ENCODE measurements around the gene MYO5B. TPM values are rescaled to one million over a fixed set of nuclear protein-coding genes. Genes with fewer than 3 reads are reported as not detected.

Gene MYO5B
- total and polyA plus RNA-seq, 9 of the 15 experiments (the other 6 are each of a cell fraction or from before 2014, with no cell fraction given), result 0.07 to 0.42 (median 0.28) TPM

DNA sequence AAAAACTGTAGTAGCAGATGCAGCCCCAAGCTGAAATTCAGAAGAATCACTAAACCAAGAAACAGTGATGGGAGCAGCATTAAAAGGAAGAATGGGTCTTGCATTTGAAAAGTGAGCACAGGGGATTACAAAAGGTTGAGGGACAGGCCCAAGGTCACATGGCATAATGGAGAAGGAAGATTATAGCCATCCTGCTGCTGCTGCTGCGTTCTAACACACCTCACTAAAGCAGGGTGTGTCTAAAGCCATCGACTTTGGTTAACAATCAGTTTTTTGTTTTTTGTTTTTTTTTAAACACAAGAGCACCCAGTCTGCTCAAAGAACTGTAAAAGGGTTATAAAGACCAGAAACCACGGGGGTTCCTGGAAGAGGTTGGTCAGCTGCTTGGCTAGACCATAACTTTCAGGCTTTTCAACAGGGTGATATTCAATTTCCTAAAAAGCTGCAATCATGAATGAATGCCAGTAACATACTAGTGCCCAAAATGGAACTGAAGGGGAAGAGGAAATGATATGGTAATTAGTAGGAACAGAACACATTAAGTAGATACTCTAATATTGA is 102.6 kb downstream of the MYO5B start (continued):
- TF ChIP-seq, protein P1, sequence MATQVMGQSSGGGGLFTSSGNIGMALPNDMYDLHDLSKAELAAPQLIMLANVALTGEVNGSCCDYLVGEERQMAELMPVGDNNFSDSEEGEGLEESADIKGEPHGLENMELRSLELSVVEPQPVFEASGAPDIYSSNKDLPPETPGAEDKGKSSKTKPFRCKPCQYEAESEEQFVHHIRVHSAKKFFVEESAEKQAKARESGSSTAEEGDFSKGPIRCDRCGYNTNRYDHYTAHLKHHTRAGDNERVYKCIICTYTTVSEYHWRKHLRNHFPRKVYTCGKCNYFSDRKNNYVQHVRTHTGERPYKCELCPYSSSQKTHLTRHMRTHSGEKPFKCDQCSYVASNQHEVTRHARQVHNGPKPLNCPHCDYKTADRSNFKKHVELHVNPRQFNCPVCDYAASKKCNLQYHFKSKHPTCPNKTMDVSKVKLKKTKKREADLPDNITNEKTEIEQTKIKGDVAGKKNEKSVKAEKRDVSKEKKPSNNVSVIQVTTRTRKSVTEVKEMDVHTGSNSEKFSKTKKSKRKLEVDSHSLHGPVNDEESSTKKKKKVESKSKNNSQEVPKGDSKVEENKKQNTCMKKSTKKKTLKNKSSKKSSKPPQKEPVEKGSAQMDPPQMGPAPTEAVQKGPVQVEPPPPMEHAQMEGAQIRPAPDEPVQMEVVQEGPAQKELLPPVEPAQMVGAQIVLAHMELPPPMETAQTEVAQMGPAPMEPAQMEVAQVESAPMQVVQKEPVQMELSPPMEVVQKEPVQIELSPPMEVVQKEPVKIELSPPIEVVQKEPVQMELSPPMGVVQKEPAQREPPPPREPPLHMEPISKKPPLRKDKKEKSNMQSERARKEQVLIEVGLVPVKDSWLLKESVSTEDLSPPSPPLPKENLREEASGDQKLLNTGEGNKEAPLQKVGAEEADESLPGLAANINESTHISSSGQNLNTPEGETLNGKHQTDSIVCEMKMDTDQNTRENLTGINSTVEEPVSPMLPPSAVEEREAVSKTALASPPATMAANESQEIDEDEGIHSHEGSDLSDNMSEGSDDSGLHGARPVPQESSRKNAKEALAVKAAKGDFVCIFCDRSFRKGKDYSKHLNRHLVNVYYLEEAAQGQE (IDR thresholded peaks at IDR 0.05; ENCODE audit: borderline replicate concordance), result no peak
- TF ChIP-seq, protein P1 (CRISPR knock-in tag; IDR thresholded peaks at IDR 0.05; ENCODE audit: low read depth), result no peak
- no peak for TF ChIP-seq MTA1 (IDR thresholded peaks at IDR 0.05; ENCODE audit: borderline replicate concordance)
